IMR-90 (cell line): ENCODE results near the gene REV3L. TPM values are rescaled to one million over a fixed set of nuclear protein-coding genes. Genes with fewer than 3 reads are reported as not detected.

ENCODE experiments used
- ATAC-seq: fragments of 200-7000 bp; cut with Tn5 transposase; 2 replicates; pipeline ENCODE4 v1.9.1; 2020; ENCODE audit warnings: low read depth, mild to moderate bottlenecking, moderate library complexity
- BruUV-seq: library from RNA; stranded (reverse); fragments of 400-500 nt; replicated peaks from 2 replicates; lab custom pipeline; 2021; lab: Mats Ljungman, UMichigan
- CTCF ChIA-PET: fragments of 300-600 bp; formaldehyde crosslinking; extraction: SDS; loops from one replicate; lab custom pipeline; 2021; ENCODE audit warnings: antibody characterized with exemption; lab: Yijun Ruan, JAX
- POLR2A ChIA-PET: fragments of 300-600 bp; sonication (Branson Sonifier 250); formaldehyde crosslinking; loops from one replicate; lab custom pipeline; 2022; ENCODE audit warnings: antibody characterized with exemption; ENCODE audit not compliant: unreplicated experiment; lab: Charles Lee
- DNase-seq: peaks from one replicate; pipeline ENCODE4 v3.0.0; 2013
- H2AFZ ChIP-seq: replicated peaks from 2 replicates; pipeline ENCODE3; 2013; ENCODE audit warnings: low read length, mild to moderate bottlenecking; ENCODE audit not compliant: poor library complexity
- H2AK5ac ChIP-seq: 2 replicates; pipeline ENCODE4 v1.6.1; 2013; ENCODE audit warnings: low read depth, low read length, inconsistent platforms
- H2AK9ac ChIP-seq: replicated peaks from 2 replicates; pipeline ENCODE3; 2013; ENCODE audit warnings: mild to moderate bottlenecking, low read depth, low read length, moderate library complexity; ENCODE audit not compliant: poor library complexity
- H2BK120ac ChIP-seq: 2 replicates; pipeline ENCODE4 v1.6.1; 2013; ENCODE audit warnings: low read depth, low read length, inconsistent platforms
- H2BK15ac ChIP-seq: 3 replicates; pipeline ENCODE4 v1.6.1; 2013; ENCODE audit warnings: low read depth, low read length, inconsistent platforms
- H2BK20ac ChIP-seq: 2 replicates; pipeline ENCODE4 v1.6.1; 2013; ENCODE audit warnings: low read depth, mild to moderate bottlenecking, inconsistent platforms, low read length, moderate library complexity
- H2BK5ac ChIP-seq: 2 replicates; pipeline ENCODE4 v1.6.1; 2013; ENCODE audit warnings: mild to moderate bottlenecking, low read depth, low read length, inconsistent platforms; ENCODE audit not compliant: poor library complexity, severe bottlenecking
- H3K14ac ChIP-seq: replicated peaks from 2 replicates; pipeline ENCODE4 v1.6.1; 2013; ENCODE audit warnings: low read depth, low read length, inconsistent platforms
- H3K18ac ChIP-seq: 2 replicates; pipeline ENCODE4 v1.6.1; 2013; ENCODE audit warnings: low read depth, low read length, control low read depth
- H3K23ac ChIP-seq: 2 replicates; pipeline ENCODE4 v1.6.1; 2013; ENCODE audit warnings: low read depth, low read length, inconsistent platforms
- H3K27ac ChIP-seq: 2 replicates; pipeline ENCODE4 v1.5.1; 2013; ENCODE audit warnings: mild to moderate bottlenecking, control low read depth, low read length; ENCODE audit not compliant: insufficient read depth
- H3K27me3 ChIP-seq: 2 replicates; pipeline ENCODE4 v1.6.1; 2013; ENCODE audit warnings: low read length; ENCODE audit not compliant: control insufficient read depth, insufficient read depth
- H3K36me3 ChIP-seq: 2 replicates; pipeline ENCODE4 v1.6.1; 2013; ENCODE audit warnings: low read length, mixed read lengths; ENCODE audit not compliant: control insufficient read depth, insufficient read depth
- H3K4ac ChIP-seq: 2 replicates; pipeline ENCODE4 v1.6.1; 2013; ENCODE audit warnings: low read depth, low read length, inconsistent platforms
- H3K4me1 ChIP-seq: 2 replicates; pipeline ENCODE4 v1.6.1; 2013; ENCODE audit warnings: low read length, mixed read lengths; ENCODE audit not compliant: control insufficient read depth, insufficient read depth
- H3K4me2 ChIP-seq: 2 replicates; pipeline ENCODE4 v1.6.1; 2013; ENCODE audit warnings: low read depth, mild to moderate bottlenecking, control low read depth, low read length, moderate library complexity
- H3K4me3 ChIP-seq: 2 replicates; pipeline ENCODE4 v1.5.1; 2013; ENCODE audit warnings: low read depth, mild to moderate bottlenecking, control low read depth, low read length, moderate library complexity; ENCODE audit not compliant: insufficient read depth
- H3K56ac ChIP-seq: 2 replicates; pipeline ENCODE4 v1.6.1; 2013; ENCODE audit warnings: low read length, inconsistent platforms; ENCODE audit not compliant: insufficient read depth; ENCODE audit errors: extremely low read depth
- H3K79me1 ChIP-seq, 2 experiments: 2 replicates each; pipeline ENCODE4 v1.6.1; 2013; ENCODE audit warnings: low read length in 2 of 2, inconsistent platforms in 1 of 2, low read depth in 1 of 2
- H3K9ac ChIP-seq: 2 replicates; pipeline ENCODE4 v1.6.1; 2013; ENCODE audit warnings: low read depth, low read length, control low read depth
- H3K9me1 ChIP-seq: 2 replicates; pipeline ENCODE4 v1.6.1; 2013; ENCODE audit warnings: low read length, inconsistent platforms; ENCODE audit not compliant: insufficient read depth
- H3K9me3 ChIP-seq: 2 replicates; pipeline ENCODE4 v1.6.1; 2013; ENCODE audit warnings: low read length; ENCODE audit not compliant: control insufficient read depth, insufficient read depth
- H4K20me1 ChIP-seq: 2 replicates; pipeline ENCODE4 v1.6.1; 2013; ENCODE audit warnings: low read length, inconsistent platforms; ENCODE audit not compliant: insufficient read depth
- H4K5ac ChIP-seq: 2 replicates; pipeline ENCODE4 v1.6.1; 2013; ENCODE audit warnings: mild to moderate bottlenecking, low read depth, low read length, control low read depth
- H4K8ac ChIP-seq, 2 experiments: 2 replicates each; pipeline ENCODE4 v1.6.1; 2013; ENCODE audit warnings: low read depth in 2 of 2, low read length in 2 of 2, control low read depth in 1 of 2, inconsistent platforms in 1 of 2
- H4K91ac ChIP-seq: 2 replicates; pipeline ENCODE4 v1.6.1; 2013; ENCODE audit warnings: low read depth, low read length, inconsistent platforms; ENCODE audit not compliant: insufficient read depth
- BHLHE40 ChIP-seq: fragments of 150-350 bp; IDR thresholded peaks from 2 replicates; pipeline ENCODE4 v1.6.1; 2016; ENCODE audit warnings: mild to moderate bottlenecking, low read depth, low read length
- FOS ChIP-seq: fragments of 150-350 bp; IDR thresholded peaks from 2 replicates; pipeline ENCODE4 v1.6.1; 2016; ENCODE audit warnings: low read depth, low read length
- MAFK ChIP-seq: IDR thresholded peaks from 2 replicates; pipeline ENCODE4 v1.6.1; 2012; ENCODE audit warnings: low read depth, low read length, improper control_type of control experiment
- POLR2A ChIP-seq: IDR thresholded peaks from 2 replicates; pipeline ENCODE4 v1.6.1; 2012; ENCODE audit warnings: mild to moderate bottlenecking, low read depth, low read length
- SMC3 ChIP-seq: fragments of 150-350 bp; IDR thresholded peaks from 2 replicates; pipeline ENCODE4 v1.6.1; 2016; ENCODE audit warnings: low read depth, mild to moderate bottlenecking, antibody characterized with exemption, low read length, moderate library complexity
- WGBS, 2 experiments: methylation state at CpG; one replicate each; pipeline versions ENCODE4 v1.1.5 to v1.1.7; 2013; ENCODE audit warnings: missing lambda C conversion rate in 2 of 2; ENCODE audit not compliant: insufficient read length in 1 of 2; ENCODE audit errors: extremely low coverage in 2 of 2; 5-methylcytosine and 5-hydroxymethylcytosine counted together
- dilution Hi-C: fragments of 300-500 bp; cut with HindIII; formaldehyde crosslinking; loops from one replicate; pipeline ENCODE4 v1.14.3; 2018; ENCODE audit warnings: low sequenced_read_pairs; ENCODE audit not compliant: unreplicated experiment
- in situ Hi-C: fragments of 300-500 bp; cut with MboI; formaldehyde crosslinking; loops from 3 replicates; pipeline ENCODE4 v1.14.3; 2019; ENCODE audit warnings: low sequenced_read_pairs, inconsistent platforms, mixed read lengths
- intact Hi-C: fragments of 100-400 bp; cut with micrococcal nuclease; formaldehyde crosslinking; loops from 2 replicates; pipeline ENCODE4 v1.10.0; 2022
- polyA plus RNA-seq, 3 experiments: library from polyadenylated mRNA; depleted of rRNA; stranded (reverse); fragments of >200 nt; gene quantifications; 2 replicates each; pipeline ENCODE4 v1.2.3, GENCODE V29; 2012; ENCODE audit warnings: low replicate concordance in 1 of 3
- total RNA-seq: library from RNA; depleted of rRNA; stranded (reverse); fragments of >200 nt; gene quantifications from 2 replicates; pipeline ENCODE4 v1.2.3, GENCODE V29; 2012

Gene REV3L
- total and polyA plus RNA-seq, 2 of the 4 experiments (the other 2 are of a cell fraction) = 7.4 to 15.4 TPM

- BruUV-seq = no TSS peak
- CTCF ChIA-PET = no interaction called here
Observed at GRCh38 chr6:111411046-111411445, 72.0 kb downstream of the REV3L start.

More at GRCh38 chr6:111411046-111411445, 72.0 kb downstream of the REV3L start:
- H3K18ac ChIP-seq = no peak overlapping the region
- H4K20me1 ChIP-seq = 0 out of 2 replicates have a peak, but pooled peaks cover under 1% of the 10 kb centered on the region
- no peak overlapping the region for H3K4me3 ChIP-seq
- no peak overlapping the region for H4K5ac ChIP-seq
- no peak overlapping the region for H2AFZ ChIP-seq
- H3K9me1 ChIP-seq = peaks cover 2% of the 10 kb centered on the region; the same call in 1 of the 2 replicates
- TF ChIP-seq SMC3 (no peak), BHLHE40 (no peak), FOS (no peak), MAFK (no peak), POLR2A (no peak)
- POLR2A ChIA-PET = no interaction called here
- H2AK5ac ChIP-seq = no peak overlapping the region
- ATAC-seq = no peak
- no peak overlapping the region for H2BK120ac ChIP-seq
- H3K27ac ChIP-seq = no peak overlapping the region
- no peak overlapping the region for H3K4me2 ChIP-seq
- DNase-seq = no peak
- in situ Hi-C loops = no loop called here
- H3K79me1 ChIP-seq = peaks cover 15 to 43% of the 10 kb centered on the region in 2 experiments
- H3K9me3 ChIP-seq = no peaks in the 10 kb centered on the region
- no peaks in the 10 kb centered on the region for H3K4me1 ChIP-seq
- H2BK15ac ChIP-seq = no peak overlapping the region
- no peak overlapping the region for H3K9ac ChIP-seq
- H2AK9ac ChIP-seq = no peak overlapping the region
- H2BK5ac ChIP-seq = no peak overlapping the region
- dilution Hi-C loops = no loop called here
- no peak overlapping the region for H3K56ac ChIP-seq
- peaks cover 21% of the 10 kb centered on the region for H3K36me3 ChIP-seq
- no peak overlapping the region for H3K4ac ChIP-seq
- WGBS, 2 experiments = no CpG with 5 or more reads among the region's 4 CpGs
- H2BK20ac ChIP-seq = no peak overlapping the region
- H4K8ac ChIP-seq = no peak overlapping the region
- H3K27me3 ChIP-seq = no peaks in the 10 kb centered on the region
- H4K91ac ChIP-seq = no peak overlapping the region
- no peak overlapping the region for H3K23ac ChIP-seq
- no peak overlapping the region for H3K14ac ChIP-seq
- intact Hi-C loops = no loop called here
